Activated naive CD4-positive, alpha-beta T cell treated with anti-CD3 and anti-CD28 coated beads for 36 hours (primary cell): ENCODE data around the gene NF2. TPM values are rescaled to one million over a fixed set of nuclear protein-coding genes. Genes with fewer than 3 reads are reported as not detected.
A peak's percentile ranks its signal among the peaks of the same experiment; 100 is the strongest.

Source experiments
- CTCF ChIA-PET: fragments of 350-600 bp; sonication (Branson Sonifier 250); formaldehyde crosslinking; loops from one replicate; lab custom pipeline; 2021; ENCODE audit warnings: antibody characterized with exemption; lab: Charles Lee
- DNase-seq: peaks from one replicate; pipeline ENCODE4 v3.0.0-alpha.2; 2020
- H3K27ac Mint-ChIP-seq: one replicate; pipeline ENCODE4 v1.8.0; 2021; ENCODE audit warnings: mild to moderate bottlenecking, mixed read lengths
- H3K27me3 Mint-ChIP-seq: one replicate; pipeline ENCODE4 v1.8.0; 2021; ENCODE audit warnings: low read depth, mixed read lengths
- H3K36me3 Mint-ChIP-seq: one replicate; pipeline ENCODE4 v1.8.0; 2021; ENCODE audit warnings: low read depth, mixed read lengths
- H3K4me1 Mint-ChIP-seq: one replicate; pipeline ENCODE4 v1.8.0; 2021; ENCODE audit warnings: low read depth, mixed read lengths
- H3K4me3 Mint-ChIP-seq: one replicate; pipeline ENCODE4 v1.8.0; 2021; ENCODE audit warnings: mild to moderate bottlenecking, moderate library complexity, mixed read lengths
- H3K9me3 Mint-ChIP-seq: one replicate; pipeline ENCODE4 v1.8.0; 2021; ENCODE audit warnings: mixed read lengths
- intact Hi-C: fragments of 100-400 bp; cut with micrococcal nuclease; formaldehyde crosslinking; loops from one replicate; pipeline ENCODE4 v1.15.1; 2023
- total RNA-seq, 2 experiments: library from RNA; stranded (reverse); gene quantifications; one replicate each; pipeline ENCODE4 v1.2.3, GENCODE V29; 2021

The NF2 gene
- total RNA-seq, 2 experiments from 2014 or later: 29.8 to 30.0 TPM

DNA sequence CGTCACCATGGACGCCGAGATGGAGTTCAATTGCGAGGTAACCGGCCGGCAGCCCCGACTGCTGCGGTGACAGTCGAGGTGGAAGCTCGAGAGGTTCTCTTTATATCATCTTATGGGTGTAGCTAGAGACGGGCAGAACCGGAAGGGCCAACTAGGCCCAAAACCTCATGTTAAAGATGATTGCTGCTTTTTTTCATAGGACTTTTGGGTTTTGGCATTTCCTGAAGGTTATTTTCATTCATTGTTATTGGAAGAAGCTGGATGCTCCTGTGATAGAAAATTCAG lies 585 bp downstream of the NF2 start:
- Mint-ChIP-seq H3K9me3 (no peaks in the 10 kb centered on the region), H3K4me1 (peaks cover 24% of the 10 kb centered on the region), H3K27ac (peak overlapping the region; percentile 78), H3K36me3 (peaks cover 3% of the 10 kb centered on the region), H3K4me3 (peak overlapping the region; percentile 92), H3K27me3 (no peaks in the 10 kb centered on the region)
- DNase-seq: peak; percentile 56
- intact Hi-C loops: loop anchor here (1.0 to 10.0 kb wide), 4 partner anchors 14 to 661 kb away; partner anchors contain the start of genes MTMR3 and OSM
- CTCF ChIA-PET: interaction anchor here (0.8 to 3.8 kb wide), 10 partner anchors 12 to 404 kb away, joined by 3 to 16 read pairs (median 4); no protein-coding TSS in a partner anchor

GRCh38 chr22:29605527-29605850 lies 2.1 kb downstream of the NF2 start:
- Mint-ChIP-seq H3K9me3 (no peaks in the 10 kb centered on the region), H3K4me3 (peak overlapping the region; percentile 92), H3K36me3 (peaks cover 6% of the 10 kb centered on the region), H3K4me1 (peaks cover 29% of the 10 kb centered on the region), H3K27me3 (no peaks in the 10 kb centered on the region), H3K27ac (no peak overlapping the region)
- CTCF ChIA-PET: interaction anchor here (0.7 to 3.8 kb wide), 4 partner anchors 12 to 210 kb away, joined by 3 to 15 read pairs (median 6); no protein-coding TSS in a partner anchor
- DNase-seq: no peak
- intact Hi-C loops: loop anchor here (10.0 kb wide), 1 partner anchor 659 kb away; the partner anchor contains the start of gene OSM

GRCh38 chr22:29606320-29606719 lies 2.9 kb downstream of the NF2 start:
- H3K4me3 Mint-ChIP-seq: no peak overlapping the region
- H3K9me3 Mint-ChIP-seq: no peaks in the 10 kb centered on the region

GRCh38 chr22:29607426-29607825 lies 4.0 kb downstream of the NF2 start:
- H3K9me3 Mint-ChIP-seq: no peaks in the 10 kb centered on the region

More at GRCh38 chr22:29606320-29606719, 2.9 kb downstream of the NF2 start:
- Mint-ChIP-seq H3K4me1 (peaks cover 29% of the 10 kb centered on the region), H3K27ac (no peak overlapping the region), H3K27me3 (no peaks in the 10 kb centered on the region), H3K36me3 (peaks cover 6% of the 10 kb centered on the region)
- CTCF ChIA-PET: interaction anchor here (0.7 to 3.8 kb wide), 6 partner anchors 9 to 667 kb away, joined by 3 to 15 read pairs (median 3); no protein-coding TSS in a partner anchor
- no peak for DNase-seq
- intact Hi-C loops: loop anchor here (10.0 kb wide), 1 partner anchor 658 kb away; the partner anchor contains the start of gene OSM

DNA sequence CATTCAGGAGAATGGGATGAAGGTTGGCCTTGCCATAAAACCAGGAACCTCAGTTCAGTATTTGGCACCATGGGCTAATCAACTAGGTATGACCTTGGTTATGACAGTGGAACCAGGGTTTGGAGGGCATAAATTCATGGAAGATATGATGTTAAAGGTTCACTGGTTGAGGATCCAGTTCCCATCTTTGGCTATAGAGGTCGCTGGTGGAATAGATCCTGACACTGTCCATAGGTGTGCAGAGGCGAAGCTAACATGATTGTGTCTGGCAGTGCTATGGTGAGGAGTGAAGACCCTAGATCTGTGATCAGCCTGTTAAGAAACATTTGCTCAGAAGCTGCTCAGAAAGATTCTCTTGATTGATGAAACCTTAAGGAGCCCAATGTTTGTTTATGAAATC lies 5.7 kb downstream of the NF2 start:
- intact Hi-C loops: loop anchor here (10.0 kb wide), 1 partner anchor 656 kb away; the partner anchor contains the start of gene OSM
- peak; percentile 25 for DNase-seq
- Mint-ChIP-seq H3K9me3 (no peaks in the 10 kb centered on the region), H3K4me1 (peaks cover 27% of the 10 kb centered on the region), H3K27me3 (no peaks in the 10 kb centered on the region), H3K36me3 (peaks cover 8% of the 10 kb centered on the region), H3K27ac (no peak overlapping the region), H3K4me3 (no peak overlapping the region)
- CTCF ChIA-PET: no interaction called here

More at GRCh38 chr22:29607426-29607825, 4.0 kb downstream of the NF2 start:
- H3K4me3 Mint-ChIP-seq: no peak overlapping the region
- intact Hi-C loops: loop anchor here (10.0 kb wide), 1 partner anchor 657 kb away; the partner anchor contains the start of gene OSM
- H3K36me3 Mint-ChIP-seq: peaks cover 6% of the 10 kb centered on the region
- CTCF ChIA-PET: interaction anchor here (1.0 to 3.8 kb wide), 3 partner anchors 8 to 29 kb away, joined by 3 to 15 read pairs (median 5); no protein-coding TSS in a partner anchor
- no peak for DNase-seq
- peaks cover 29% of the 10 kb centered on the region for H3K4me1 Mint-ChIP-seq
- H3K27ac Mint-ChIP-seq: no peak overlapping the region
- H3K27me3 Mint-ChIP-seq: no peaks in the 10 kb centered on the region

DNA sequence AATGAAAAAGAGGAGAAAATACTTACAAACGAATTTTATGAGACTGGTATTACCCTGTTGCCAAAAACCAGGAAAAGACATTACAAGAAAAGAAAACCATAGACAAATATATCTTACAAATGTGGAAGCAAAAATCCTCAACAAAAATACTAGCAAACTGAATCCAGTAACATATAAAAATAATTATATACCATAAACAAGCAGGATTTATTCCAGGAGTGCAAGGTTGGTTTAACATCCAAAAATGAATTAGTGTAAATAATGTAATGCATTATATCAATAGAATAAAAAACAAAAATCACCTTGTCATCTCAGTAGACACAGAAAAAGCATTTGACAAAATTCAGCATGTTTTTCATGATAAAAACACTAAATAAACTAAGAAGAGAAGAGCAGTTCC lies 7.3 kb downstream of the NF2 start:
- CTCF ChIA-PET: interaction anchor here (0.6 to 0.7 kb wide), 2 partner anchors 16 kb away, joined by 3 read pairs; no protein-coding TSS in a partner anchor
- H3K27ac Mint-ChIP-seq: no peak overlapping the region

GRCh38 chr22:29615705-29616327 lies 12.4 kb downstream of the NF2 start:
- CTCF ChIA-PET: interaction anchor here (0.7 to 0.9 kb wide), 2 partner anchors 9 kb away, joined by 3 read pairs; no protein-coding TSS in a partner anchor
- DNase-seq: no peak

More for the DNA sequence above, 7.3 kb downstream of the NF2 start:
- Mint-ChIP-seq H3K27me3 (no peaks in the 10 kb centered on the region), H3K4me1 (peaks cover 20% of the 10 kb centered on the region), H3K36me3 (peaks cover 8% of the 10 kb centered on the region), H3K4me3 (no peak overlapping the region), H3K9me3 (no peaks in the 10 kb centered on the region)
- intact Hi-C loops: no loop called here
- no peak for DNase-seq

DNA sequence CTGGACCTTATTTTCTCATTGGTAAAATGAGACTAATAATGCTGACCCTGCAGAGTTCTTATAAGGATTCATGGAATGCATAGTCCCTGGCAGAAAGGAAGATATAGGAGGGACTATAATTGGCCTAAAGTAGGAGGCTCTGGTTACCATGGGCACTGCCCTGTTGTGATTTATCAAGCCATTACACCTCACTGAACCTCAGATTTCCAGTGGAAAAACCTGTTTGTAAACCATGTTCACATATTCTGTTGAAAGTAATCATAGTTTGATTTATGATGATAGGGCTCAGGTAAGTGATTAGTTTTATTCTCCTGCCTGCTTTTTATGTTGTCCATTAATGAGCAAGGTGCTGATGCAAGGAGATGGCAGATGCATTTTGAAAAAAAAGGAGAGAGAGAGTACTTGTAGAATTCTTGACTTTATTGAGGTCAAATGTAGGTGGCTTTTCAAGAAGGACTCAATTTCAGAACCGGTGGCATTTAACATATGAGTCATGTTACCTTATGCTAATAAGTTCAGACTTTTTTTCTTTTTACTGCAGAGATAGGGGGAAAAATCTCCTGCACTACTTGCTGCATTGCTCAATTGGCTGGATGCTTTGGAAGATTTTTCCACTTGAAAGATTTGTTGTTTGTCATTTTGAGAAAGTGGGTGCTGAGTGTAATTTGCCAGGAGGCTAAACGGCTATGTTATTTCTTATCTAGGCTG lies 14.6 kb downstream of the NF2 start:
- H3K4me1 Mint-ChIP-seq: peaks cover 46% of the 10 kb centered on the region
- CTCF ChIA-PET: interaction anchor here (1.1 to 1.3 kb wide), 2 partner anchors 8 to 13 kb away, joined by 4 to 6 read pairs; no protein-coding TSS in a partner anchor
- peaks cover 2% of the 10 kb centered on the region for H3K36me3 Mint-ChIP-seq
- H3K27me3 Mint-ChIP-seq: no peaks in the 10 kb centered on the region
- no peak for DNase-seq
- intact Hi-C loops: loop anchor here (1.0 kb wide), 1 partner anchor 14 kb away; no protein-coding TSS in a partner anchor
- no peak overlapping the region for H3K4me3 Mint-ChIP-seq
- peak overlapping the region; percentile 50 for H3K27ac Mint-ChIP-seq
- no peaks in the 10 kb centered on the region for H3K9me3 Mint-ChIP-seq

More at GRCh38 chr22:29615705-29616327, 12.4 kb downstream of the NF2 start:
- Mint-ChIP-seq H3K4me3 (no peak overlapping the region), H3K27ac (no peak overlapping the region), H3K9me3 (no peaks in the 10 kb centered on the region), H3K36me3 (peaks cover 2% of the 10 kb centered on the region), H3K4me1 (peaks cover 33% of the 10 kb centered on the region), H3K27me3 (no peaks in the 10 kb centered on the region)
- intact Hi-C loops: no loop called here

DNA sequence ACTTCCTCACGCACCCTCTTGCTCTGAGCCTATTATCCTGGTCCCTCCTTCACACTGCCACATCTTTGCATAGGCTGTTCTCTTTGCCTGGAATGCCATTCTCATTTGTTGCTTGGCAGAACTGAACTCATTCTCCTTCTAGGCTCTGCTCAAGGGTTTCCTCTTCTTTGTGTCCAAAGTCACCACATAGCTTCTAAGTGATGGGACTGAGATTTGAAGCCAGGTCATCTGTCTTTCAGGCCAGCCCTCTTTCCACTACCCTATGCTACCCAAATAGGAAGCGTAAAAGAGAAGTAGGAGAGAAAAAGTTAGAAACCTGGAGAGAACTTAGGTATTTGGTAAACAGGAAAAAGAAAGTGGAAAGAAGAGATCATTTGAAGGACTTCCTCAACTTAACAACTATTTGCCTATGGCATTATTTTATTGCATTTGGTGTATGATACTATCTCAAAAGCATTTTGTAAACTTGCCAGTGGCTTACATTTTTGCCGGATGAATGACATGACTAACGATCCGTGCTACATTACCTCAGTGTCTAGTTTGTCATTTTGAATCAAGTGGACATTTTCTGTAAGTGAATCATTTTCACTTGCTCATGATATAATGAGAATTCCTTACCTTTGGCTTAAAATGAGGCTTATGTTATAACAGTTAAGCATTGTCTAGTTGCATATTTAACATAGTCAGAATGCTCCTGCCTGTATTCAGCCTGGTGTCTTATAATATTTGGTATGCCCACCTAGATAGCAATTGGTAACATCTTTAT lies 18.5 kb downstream of the NF2 start:
- CTCF ChIA-PET: no interaction called here
- no peak for DNase-seq
- intact Hi-C loops: no loop called here
- Mint-ChIP-seq H3K4me3 (no peak overlapping the region), H3K27ac (peak overlapping the region; percentile 64), H3K36me3 (no peaks in the 10 kb centered on the region), H3K27me3 (no peaks in the 10 kb centered on the region), H3K4me1 (peaks cover 77% of the 10 kb centered on the region), H3K9me3 (no peaks in the 10 kb centered on the region)

- Mint-ChIP-seq H3K9me3 (no peaks in the 10 kb centered on the region), H3K4me1 (peaks cover 74% of the 10 kb centered on the region), H3K27ac (peak overlapping the region; percentile 57), H3K4me3 (no peak overlapping the region), H3K36me3 (no peaks in the 10 kb centered on the region), H3K27me3 (no peaks in the 10 kb centered on the region)
- no peak for DNase-seq
- intact Hi-C loops: no loop called here
- CTCF ChIA-PET: interaction anchor here (0.6 to 3.4 kb wide), 5 partner anchors 12 to 382 kb away, joined by 3 to 13 read pairs (median 3); partner anchors contain the start of gene ASCC2
These were observed 19.6 kb downstream of the NF2 start for GRCh38 chr22:29623059-29623458.

- Mint-ChIP-seq H3K36me3 (no peaks in the 10 kb centered on the region), H3K9me3 (no peaks in the 10 kb centered on the region), H3K4me1 (peaks cover 73% of the 10 kb centered on the region), H3K27ac (peak overlapping the region; percentile 57), H3K27me3 (no peaks in the 10 kb centered on the region), H3K4me3 (peak overlapping the region; percentile 23)
- intact Hi-C loops: no loop called here
- peak; percentile 12 for DNase-seq
- CTCF ChIA-PET: interaction anchor here (0.6 to 3.4 kb wide), 8 partner anchors 11 to 632 kb away, joined by 3 to 13 read pairs (median 3); partner anchors contain the start of gene ASCC2
These were observed 20.2 kb downstream of the NF2 start for GRCh38 chr22:29623553-29624169.
